Stimulated activated CD8-positive, alpha-beta memory T cell treated with anti-CD3 and anti-CD28 coated beads, Interleukin-12 subunit alpha, Interleukin-12 subunit beta, amount 100 ng/mL, for 24 hours (primary cell): ENCODE data around the gene HASPIN.
A peak's percentile ranks its signal among the peaks of the same experiment; 100 is the strongest.
"Not testable (repeated sequence)": the region's sequence is repeated elsewhere in the genome, so short reads cannot be mapped to it uniquely, and the experiment has no call there.

Source experiments
- DNase-seq: peaks from one replicate; pipeline ENCODE4 v3.0.0-alpha.2; 2020; ENCODE audit errors: extremely low read depth

Gene HASPIN

DNA sequence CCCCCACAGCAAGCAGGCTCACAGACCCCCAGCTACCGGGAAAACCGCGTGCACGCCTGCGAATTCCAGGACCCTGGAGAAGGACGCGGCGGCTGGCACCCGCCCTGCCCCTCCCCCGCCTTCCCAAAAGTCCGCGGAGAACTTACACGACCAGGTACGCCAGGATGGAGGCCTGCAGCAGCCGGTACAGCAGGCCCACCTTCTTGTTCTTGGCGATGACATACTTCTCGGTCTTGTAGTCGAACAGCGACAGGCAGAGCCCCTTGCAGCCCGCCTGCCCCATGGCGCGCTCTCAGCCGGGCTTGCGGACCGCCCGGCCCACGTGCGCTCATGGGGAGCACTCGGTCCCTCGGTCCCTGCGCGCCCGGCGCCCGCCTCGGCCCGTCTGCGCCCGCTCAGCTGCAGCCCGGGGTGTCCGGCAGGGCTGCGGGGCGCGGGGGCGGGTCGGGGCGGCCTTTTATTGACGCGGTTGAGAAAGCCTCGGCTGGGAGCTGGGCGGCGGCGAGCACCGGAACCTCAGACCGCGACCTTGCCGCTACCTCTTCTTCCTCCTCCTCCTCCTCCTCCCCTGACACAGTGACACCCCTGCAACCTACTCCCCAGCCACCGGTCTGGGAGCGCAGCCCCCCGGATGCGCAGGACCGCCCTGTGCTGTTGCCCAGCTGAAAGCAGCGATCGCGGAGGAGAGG is 27.8 kb upstream of the HASPIN start, which contains the start of gene P2RX5:
P2RX5 (minus strand) TSS at position 433 of the 689 bp plus-strand sequence; CDS start at position 283, 150 bp downstream.
- DNase-seq: no peak

DNA sequence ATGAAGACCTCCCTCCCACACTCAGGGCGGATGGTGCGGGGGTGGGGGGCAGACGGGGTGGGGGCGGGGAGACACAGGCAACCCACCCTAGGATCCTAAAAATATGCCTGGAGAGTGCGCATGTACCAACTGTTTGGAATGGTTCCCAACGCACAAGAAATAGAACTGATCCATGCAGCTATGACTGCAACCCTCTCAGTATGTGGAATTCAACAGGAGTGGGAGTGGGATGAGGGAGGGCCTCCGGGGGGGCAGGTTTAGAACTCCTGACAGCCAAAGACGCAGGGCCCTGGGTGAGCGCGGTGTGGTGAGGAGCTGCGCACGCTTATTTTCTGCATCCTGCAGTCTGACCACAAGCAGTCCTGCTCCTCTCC is 26.6 kb upstream of the HASPIN start:
- no peak for DNase-seq

DNA sequence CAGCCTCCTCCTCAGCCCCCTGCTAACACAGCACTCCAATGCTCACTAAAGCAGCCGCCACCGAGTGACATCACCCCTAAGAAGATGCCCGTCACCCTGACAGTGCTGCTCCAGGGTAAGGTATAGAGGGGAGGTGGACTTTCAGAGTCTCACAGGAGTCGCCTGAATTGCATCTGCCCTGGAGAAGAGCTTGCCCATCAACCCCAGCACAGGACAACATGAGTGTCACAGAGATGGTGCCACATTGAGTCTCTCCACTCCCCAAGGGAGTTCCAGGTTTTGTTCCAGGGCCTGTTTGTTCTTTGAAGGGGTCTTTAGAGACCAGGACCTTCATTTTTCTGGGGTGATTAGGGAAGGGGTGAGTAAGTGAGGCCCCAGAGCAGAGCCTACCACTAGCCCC is 25.6 kb upstream of the HASPIN start:
- DNase-seq: no peak

DNA sequence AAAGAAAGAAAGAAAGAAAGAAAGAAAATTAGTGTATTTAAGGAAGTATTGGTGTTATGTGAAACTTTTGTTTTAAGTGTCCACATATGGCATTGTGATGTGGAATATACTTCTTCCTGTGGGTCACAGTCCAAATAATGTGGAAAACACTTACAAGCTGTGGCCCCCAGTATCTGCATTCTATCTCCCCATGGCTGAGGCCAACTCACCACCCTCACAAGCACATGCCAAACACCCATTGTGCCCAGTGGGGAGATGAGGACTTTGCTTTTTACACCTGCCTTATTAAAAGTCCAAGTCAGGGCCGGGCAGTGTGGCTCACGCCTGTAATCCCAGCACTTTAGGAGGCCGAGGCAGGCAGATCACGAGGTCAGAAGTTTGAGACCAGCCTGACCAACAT is 23.8 kb upstream of the HASPIN start:
- DNase-seq: no peak

DNA sequence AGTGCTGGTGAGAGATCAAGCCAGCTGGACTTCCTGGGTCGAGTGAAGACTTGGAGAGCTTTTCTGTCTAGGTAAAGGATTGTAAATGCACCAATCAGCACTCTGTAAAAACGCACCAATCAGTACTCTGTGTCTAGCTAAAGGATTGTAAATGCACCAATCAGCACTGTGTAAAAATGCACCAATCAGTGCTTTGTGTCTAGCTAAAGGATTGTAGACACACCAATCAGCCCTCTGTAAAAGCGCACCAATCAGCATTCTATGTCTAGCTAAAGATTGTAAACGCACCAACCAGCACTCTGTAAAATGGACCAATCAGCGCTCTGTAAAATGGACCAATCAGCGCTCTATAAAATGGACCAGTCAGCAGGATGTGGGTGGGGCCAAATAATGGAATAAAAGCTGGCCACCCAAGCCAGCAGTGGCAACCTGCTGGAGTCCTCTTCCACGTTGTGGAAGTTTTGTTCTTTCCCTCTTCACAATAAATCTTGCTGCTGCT is 21.6 kb upstream of the HASPIN start:
- DNase-seq: not testable (repeated sequence)

DNA sequence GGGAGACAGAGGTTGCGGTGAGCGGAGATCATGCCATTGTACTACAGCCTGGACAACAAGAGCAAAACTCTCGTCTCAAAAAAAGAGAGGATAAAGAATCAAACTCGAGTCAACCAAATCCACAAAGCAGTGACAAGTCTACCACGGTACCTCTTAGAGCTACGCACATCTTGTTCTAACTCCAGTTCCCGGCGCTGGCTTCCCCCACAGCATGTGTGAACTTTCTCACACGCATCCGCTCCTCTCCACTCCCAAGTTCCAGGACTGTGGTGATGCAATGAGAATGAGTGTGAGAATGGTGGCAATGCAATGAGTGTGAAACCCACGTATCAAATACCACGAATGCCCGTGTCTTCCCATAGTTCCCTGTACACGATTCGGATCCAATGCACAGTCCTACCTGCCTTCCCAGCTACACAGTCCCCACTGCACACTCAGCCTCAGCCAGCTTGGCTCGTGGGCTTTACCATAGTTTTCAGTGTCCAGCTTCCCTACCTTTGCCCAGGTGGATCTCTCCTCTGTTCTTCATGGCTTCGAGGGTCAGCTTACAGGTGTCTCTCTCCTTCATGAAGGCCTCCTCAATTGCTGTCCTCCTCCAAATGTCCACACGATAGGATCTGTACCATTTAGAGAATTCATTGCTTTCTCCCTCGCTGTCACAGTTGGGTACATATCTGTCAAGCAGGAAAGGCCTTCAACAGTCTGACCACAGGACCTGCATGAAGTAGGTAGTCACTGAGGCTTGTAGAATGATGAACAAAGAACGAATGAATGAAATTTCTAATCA is 18.6 kb upstream of the HASPIN start:
- DNase-seq: no peak

DNA sequence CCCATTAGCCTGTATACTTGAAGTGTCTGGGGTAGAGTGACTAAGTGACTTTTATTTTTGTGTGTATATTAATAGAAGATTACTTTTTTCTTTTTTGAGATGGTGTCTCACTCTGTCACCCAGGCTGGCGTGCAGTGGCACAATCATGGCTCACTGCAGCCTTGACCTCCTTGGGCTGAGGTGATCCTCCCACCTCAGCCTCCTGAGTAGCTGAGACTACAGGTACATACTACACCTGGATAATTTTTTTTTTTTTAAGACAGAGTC is 18.1 kb upstream of the HASPIN start:
- not testable (repeated sequence) for DNase-seq

DNA sequence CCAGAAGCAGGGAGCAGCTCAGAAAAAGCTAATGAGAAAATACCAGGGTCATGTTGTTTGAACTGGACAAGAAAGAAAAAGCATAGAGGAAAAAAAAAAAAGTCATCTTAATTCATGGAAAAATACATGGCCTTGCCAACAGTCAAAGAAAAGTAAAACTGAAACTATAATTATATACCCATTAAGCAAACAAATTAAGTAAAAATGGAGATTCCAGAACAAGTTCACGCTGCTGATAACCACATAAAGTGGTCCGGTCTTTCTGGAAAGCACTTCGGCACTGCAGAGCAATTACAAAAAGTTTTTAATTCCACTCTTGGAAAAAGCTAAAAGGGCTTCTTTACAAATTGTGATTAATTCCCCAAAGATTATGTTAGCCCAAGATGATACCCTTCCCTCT is 15.3 kb upstream of the HASPIN start:
- no peak for DNase-seq

DNA sequence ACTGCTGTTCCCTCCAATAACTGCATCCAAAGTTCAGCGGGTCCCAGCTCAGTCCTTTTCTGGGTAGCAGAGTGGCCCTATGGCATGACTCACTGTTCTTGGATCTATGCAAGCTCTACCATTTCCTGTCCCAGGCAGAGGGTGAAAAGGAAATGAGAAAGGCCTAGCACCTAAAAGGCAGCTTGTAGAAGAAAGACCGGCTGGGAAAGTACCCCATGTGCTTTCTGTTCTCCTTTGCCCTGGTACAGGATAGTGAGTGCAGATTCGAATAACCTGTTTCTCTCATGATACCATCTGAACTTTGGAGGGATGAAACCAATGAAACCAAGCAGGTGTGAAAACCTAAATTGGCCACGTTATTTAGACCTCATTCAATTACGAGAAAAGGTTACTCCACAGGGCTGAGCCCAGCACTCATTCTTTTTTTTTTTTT is 12.7 kb upstream of the HASPIN start:
- DNase-seq: peak; percentile 52

DNA sequence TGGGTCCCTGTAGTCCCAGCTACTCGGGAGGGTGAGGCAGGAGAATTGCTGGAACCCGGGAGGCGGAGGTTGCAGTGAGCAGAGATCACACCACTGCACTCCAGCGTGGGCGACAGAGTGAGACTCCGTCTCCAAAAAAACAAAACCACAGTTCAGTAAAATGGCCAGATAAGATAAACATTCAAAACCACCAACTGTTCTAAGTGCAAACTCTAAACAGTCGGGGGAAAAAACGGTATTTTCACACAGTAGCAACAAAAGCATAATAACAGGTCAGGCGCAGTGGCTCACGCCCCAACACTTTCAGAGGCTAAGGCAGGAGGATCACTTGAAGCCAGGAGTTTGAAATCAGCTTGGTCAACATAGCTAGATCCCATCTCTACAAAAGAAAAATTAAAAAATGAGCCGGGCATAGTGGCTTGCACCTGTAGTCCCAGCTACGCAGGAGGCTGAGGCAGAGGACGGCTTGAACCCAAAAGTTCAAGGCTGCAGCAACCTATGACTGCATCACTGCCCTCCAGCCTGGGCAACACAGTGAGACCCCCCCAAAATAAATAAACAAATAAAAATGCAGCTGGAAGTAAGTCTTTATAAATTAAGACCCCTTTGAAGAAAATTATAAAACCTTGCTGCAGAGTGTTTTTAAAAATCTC is 10.8 kb upstream of the HASPIN start:
- no peak for DNase-seq

DNA sequence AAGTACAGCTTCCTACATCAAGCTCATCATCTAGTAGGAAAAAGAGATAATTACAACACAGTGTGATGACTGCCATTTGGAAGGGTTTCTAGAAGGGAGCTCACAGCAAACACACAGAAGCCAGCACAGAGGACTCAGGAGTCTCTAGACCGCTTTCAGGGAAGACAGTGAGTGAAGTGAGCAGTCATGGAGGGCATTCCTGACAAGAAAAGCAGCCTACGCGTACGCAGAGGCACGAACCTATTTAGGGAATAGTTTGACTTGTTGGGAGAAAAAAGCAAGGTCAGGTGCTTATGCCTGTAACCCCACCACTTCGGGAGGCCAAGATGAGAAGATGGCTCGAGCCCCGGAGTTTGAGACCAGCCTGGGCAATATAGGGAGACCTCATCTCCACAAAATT is 8.4 kb upstream of the HASPIN start:
- no peak for DNase-seq

DNA sequence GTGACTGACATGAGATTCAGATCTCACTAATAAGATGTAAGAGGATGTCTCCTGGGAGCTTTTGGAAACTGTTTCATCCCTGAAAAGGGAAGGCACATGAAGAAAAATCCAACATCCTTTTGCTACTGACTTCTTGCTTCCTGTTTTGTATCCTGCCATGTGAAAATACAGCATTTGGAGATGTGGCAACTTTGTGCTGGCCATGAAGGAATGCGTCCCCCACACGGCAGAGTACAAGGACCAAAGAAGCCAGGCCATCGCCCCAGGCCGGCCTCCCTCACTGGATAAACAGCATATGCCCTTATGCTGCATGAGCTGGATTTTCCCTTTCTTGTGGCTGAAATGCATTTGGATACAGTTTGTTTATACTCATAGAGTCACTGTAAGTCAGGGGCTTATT is 5.5 kb upstream of the HASPIN start:
- no peak for DNase-seq

DNA sequence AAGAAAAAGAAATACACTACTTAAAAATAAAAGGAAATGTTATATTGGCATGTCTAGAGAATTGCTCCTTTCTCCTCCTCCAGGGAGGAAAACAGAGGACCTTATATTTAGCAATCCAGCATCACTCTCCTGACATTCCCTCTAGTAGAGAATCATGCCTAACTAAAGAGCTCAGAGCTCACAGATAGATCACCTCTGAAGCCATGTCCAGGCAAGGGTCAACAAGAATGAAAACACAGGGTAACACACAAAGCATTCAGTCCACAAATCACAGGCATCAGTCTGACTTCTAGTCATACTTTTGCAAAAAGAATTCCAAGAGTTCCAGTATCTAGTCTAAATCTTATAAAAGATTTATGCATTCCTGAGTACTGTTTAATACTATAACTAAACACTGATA is 4.4 kb upstream of the HASPIN start:
- DNase-seq: no peak

DNA sequence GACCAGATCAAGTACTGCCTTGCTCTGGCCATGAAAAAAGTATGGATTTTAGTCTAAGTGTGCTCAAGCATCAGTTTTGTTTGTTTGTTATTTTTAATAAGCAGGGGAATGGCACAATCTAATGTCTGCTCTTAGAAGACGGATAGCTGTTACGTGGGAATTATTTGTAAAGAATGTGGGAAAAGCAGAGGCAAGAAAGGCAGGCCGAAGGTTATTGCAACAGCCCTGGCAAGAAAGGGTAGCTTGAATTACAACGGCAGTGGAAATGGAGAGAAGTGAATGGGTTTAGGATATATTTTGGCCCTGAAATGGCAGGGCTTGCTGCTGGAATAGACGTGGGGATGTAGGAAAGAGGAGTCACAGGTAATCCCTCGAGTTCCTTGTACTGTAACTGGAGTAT is 987 bp upstream of the HASPIN start:
- DNase-seq: no peak

DNA sequence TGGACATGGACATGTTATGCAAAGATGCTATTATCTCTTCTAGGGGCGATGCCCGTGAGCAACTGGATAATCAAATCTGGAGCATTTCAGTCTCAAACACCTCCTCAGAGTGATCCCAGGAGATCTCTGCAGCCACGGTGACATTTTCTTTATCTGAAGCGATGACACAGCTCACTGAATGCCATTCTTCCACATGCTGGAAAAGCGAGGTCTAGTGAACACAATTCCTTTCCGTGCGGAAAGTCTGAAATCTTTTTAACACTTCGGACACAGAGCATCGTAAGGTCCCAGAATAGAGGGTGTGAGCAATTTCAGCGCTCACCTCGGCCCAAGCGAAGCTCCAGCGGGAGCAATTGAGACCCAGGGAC is 531 bp upstream of the HASPIN start:
- DNase-seq: no peak

DNA sequence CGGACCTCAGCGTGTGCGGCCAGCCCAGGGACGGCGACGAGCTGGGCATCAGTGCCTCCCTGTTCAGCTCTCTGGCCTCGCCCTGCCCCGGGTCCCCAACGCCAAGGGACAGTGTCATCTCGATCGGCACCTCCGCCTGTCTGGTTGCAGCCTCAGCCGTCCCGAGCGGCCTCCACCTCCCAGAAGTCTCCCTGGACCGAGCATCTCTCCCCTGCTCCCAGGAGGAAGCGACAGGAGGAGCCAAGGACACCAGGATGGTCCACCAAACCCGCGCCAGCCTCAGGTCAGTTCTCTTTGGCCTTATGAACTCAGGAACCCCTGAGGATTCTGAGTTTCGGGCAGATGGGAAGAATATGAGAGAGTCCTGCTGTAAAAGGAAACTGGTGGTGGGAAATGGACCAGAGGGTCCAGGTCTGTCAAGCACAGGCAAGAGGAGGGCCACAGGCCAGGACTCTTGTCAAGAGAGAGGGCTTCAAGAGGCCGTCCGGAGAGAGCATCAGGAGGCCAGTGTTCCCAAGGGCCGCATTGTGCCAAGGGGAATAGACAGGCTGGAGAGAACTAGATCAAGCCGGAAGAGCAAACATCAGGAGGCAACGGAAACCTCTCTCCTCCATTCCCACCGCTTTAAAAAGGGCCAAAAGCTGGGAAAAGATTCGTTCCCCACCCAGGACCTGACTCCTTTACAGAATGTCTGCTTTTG is 825 bp downstream of the HASPIN start:
- DNase-seq: no peak

DNA sequence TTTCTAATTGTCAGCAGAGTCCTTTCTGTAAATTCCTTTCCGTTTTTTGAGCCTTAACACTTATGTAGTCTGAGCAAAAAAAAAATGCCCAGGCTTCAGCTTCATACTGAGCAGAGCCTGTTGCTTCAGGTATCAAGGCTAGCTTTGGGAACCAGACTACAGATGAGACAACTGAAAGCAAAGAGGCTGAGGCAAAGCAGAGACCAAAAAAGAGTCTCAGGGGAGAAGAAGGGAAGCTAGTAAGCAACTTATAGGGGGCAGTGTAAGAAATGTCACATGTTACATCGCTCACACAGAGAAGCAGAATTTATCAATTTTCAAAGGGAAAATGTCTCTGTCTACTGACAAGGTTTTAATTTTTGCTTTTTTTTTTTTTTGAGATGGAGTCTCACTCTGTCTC is 3.3 kb downstream of the HASPIN start:
- no peak for DNase-seq

DNA sequence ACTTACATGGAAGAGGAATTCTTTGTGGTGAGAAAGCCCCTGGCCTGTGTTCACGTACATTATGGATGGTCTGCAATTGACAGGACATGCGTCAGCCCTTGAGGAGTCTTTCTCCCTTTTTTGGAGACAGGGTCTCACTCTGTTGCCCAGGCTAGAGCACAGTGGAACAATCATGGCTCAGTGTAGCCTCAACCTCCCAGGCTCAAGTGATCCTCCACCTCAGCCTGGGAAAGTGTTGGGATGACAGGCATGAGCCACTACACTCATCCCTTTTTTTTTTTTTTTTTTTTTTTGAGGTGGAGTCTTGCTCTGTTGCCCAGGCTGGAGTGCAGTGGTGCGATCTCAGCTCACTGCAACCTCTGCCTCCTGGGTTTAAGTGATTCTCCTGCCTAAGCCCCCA is 4.4 kb downstream of the HASPIN start:
- DNase-seq: not testable (repeated sequence)

DNA sequence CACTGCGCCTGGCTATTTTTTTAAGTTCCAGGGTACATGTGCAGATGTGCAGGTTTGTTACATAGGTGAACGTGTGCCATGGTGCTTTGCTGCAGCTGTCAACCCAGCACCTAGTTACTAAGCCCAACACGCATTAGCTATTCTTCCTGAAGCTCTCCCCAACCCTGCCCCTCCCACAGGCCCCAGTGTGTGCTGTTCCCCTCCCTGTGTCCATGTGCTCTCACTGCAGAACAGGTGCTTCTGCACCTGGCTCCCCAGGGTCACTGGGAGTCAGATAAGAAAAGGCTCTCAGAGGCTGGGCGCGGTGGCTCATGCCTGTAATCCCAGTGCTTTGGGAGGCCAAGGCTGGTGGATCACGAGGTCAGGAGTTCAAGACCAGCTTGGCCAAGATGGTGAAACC is 6.2 kb downstream of the HASPIN start:
- no peak for DNase-seq

DNA sequence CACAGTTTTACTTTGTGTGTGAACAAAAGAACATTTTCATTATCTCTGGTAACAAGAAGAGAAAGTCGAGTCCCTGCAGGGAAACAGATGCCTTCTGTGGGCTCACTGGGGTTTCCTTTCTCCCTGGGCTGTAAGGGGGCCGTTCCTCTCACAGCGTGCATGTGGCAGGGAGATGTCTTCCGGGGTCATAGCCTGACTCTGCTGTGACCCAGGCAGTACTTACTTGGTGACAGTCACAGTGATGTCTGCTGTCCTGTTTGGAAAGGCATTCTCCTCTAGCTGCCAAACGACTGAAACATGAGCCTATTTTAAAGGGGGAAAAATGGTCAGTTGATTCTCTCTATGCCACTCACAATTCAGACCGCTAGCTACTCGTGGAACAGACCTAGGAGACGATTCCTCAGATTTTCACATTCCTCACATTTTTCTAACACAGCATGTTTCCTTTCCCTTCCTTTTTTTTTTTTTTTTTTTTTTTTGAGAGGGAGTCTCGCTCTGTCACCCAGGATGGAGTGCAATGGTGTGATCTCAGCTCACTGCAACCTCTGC is 7.3 kb downstream of the HASPIN start:
- DNase-seq: no peak

DNA sequence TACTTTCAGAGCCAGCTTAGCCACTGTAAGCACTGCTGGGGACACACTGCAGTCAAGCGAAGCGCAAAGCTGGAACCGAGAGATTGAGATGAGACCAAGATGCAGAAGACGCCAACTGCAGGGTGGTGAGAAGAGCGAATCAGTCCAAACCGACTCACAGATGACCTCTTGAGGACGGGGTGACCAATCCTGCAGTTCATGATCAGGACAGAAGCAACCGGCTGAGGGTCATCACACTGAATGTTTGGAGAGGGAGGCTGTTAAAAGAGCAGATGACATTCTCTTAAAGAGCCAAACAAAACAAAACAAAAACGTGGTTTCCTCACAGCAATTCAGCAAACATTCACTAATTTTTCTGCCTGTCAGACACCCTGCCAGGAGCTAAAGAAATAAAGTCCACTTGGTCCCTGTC is 8.5 kb downstream of the HASPIN start:
- DNase-seq: no peak

DNA sequence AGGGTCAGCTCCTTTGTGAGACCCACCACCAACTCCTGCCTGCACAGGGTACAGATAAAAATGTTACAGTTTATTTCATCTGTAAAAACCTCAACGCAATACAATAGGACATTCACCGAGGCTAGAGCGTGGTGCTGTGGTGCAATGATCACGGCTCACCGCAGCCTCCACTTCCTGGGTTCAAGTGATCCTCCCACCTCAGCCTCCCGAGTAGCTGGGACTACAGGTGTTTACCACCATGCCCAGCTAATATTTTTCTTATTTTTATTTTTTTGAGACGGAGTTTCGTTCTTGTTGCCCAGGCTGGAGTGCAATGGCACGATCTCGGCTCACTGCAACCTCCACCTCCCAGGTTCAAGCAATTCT is 11.2 kb downstream of the HASPIN start:
- not testable (repeated sequence) for DNase-seq
